ENCODE measurements around the gene CAND2.

Gene CAND2

DNA sequence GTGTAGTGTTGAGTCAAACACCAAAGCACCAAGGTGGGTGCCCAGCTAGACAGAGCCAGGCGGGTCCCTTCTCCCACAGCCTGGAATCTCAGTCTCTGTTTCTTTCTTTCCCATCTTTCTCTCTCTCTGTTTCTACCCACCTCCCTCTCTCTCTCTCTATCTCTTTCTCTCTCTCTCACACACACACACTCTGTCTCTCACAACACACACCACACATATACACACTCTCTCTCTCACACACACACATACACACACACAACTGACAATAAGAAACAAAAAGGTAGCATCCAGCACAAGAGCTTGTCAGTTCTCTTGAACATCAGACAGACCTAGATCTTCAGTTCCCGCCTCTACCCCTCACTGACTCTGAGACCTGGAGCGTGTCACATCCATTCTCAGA is 39.8 kb upstream of the CAND2 start:
- Histone ChIP-seq H3K36me3 (replicated peaks) (no peaks in the 10 kb centered on the region), H3K4me3 (ENCODE audit: low read depth, low read length) (no peak overlapping the region), H3K27me3 (replicated peaks) (no peaks in the 10 kb centered on the region), H3K27ac (no peak overlapping the region)
- in situ Hi-C loops (cut with HindIII; ENCODE audit: low pct_ligation_motif_present, low sequenced_read_pairs) = no loop called here
- no peak for DNase-seq
- TF ChIP-seq, protein P1, sequence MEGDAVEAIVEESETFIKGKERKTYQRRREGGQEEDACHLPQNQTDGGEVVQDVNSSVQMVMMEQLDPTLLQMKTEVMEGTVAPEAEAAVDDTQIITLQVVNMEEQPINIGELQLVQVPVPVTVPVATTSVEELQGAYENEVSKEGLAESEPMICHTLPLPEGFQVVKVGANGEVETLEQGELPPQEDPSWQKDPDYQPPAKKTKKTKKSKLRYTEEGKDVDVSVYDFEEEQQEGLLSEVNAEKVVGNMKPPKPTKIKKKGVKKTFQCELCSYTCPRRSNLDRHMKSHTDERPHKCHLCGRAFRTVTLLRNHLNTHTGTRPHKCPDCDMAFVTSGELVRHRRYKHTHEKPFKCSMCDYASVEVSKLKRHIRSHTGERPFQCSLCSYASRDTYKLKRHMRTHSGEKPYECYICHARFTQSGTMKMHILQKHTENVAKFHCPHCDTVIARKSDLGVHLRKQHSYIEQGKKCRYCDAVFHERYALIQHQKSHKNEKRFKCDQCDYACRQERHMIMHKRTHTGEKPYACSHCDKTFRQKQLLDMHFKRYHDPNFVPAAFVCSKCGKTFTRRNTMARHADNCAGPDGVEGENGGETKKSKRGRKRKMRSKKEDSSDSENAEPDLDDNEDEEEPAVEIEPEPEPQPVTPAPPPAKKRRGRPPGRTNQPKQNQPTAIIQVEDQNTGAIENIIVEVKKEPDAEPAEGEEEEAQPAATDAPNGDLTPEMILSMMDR (IDR thresholded peaks at IDR 0.05; ENCODE audit: low read depth, low read length, missing control alignments) = no peak

DNA sequence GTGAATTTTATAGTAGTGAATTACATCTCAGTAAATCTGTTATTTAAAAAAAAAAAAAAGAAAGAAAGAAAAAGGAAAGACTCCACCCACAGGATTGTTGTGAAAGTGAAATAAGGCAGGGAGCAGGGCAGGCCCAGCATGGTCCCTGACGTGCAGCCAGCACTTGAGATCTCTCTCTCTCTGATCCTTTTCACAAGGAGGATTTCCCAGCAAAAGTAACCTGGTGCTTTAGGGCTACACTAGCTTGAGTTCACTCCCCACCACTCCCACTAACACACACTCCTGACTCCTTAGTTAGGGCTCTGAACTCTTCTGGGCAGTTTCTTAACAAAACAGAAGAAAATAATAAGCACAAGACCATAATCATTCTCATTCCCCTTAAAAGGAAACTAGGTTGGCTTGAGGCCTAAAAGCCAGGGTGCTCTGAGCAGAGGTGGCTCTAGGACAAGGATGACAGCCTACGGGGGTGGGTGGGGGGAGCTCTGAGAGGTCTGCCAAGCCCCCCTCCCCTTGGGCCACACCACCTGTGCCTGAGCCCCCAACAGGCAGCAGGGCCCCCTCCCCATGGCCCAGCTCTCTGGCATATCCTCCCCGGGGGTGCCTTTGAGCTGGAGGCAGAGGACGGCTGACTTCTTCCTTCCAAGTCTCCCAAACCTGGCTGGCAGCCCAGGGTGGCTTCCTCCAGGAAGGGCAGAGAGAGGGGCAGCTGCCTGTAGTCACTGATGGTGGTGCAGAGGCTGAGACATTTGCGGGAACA is 38.3 kb upstream of the CAND2 start:
- Histone ChIP-seq H3K27ac (peak overlapping the region; percentile 39), H3K27me3 (replicated peaks) (no peaks in the 10 kb centered on the region), H3K4me3 (ENCODE audit: low read depth, low read length) (no peak overlapping the region), H3K36me3 (replicated peaks) (no peaks in the 10 kb centered on the region)
- in situ Hi-C loops (cut with HindIII; ENCODE audit: low pct_ligation_motif_present, low sequenced_read_pairs) = no loop called here
- TF ChIP-seq, protein P1 (IDR thresholded peaks at IDR 0.05; ENCODE audit: low read depth, low read length, missing control alignments) = no peak
- peak; percentile 59 for DNase-seq

DNA sequence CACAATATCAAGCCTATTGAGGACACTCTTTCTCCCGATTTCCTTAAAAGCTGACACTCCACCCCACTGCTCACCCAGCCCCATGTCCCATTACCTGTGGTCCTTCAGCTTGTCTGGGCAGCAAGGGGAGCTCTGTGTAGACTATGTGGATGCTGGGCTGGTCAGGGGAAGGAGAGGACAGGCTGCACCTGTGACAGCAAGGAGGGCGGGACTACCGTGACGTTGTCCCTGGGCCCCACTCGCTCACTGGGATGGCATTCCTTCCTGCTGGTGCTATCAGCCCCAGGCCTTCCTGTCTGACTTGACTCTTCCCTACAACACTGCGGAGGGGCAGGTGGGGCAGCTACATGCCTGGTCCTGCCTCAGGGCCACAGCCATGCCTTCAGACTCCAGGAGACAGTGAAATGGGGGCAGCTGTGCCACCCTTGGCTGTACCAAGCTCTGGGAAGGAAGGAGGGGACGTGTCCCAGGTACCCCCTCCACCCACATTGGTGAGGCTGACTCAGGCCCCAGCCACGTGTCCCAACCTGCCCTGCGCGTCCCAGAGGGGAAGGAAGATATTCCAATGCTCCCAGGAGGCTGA is 37.3 kb upstream of the CAND2 start, which contains the start of gene TMEM40:
TMEM40 (minus strand) TSS at position 163 of the 583 bp plus-strand sequence. CDS start 9,427 bp downstream, outside the sequence.
- H3K36me3 ChIP-seq (replicated peaks) = no peaks in the 10 kb centered on the region
- H3K4me3 ChIP-seq (ENCODE audit: low read depth, low read length) = no peak within 1 kb of the TSS
- H3K27ac ChIP-seq = peak within 1 kb of the TSS; percentile 39
- DNase-seq = no peak
- in situ Hi-C loops (cut with HindIII; ENCODE audit: low pct_ligation_motif_present, low sequenced_read_pairs) = no loop called here
- H3K27me3 ChIP-seq (replicated peaks) = no peaks in the 10 kb centered on the region
- TF ChIP-seq, protein P1 (IDR thresholded peaks at IDR 0.05; ENCODE audit: low read depth, low read length, missing control alignments) = no peak

DNA sequence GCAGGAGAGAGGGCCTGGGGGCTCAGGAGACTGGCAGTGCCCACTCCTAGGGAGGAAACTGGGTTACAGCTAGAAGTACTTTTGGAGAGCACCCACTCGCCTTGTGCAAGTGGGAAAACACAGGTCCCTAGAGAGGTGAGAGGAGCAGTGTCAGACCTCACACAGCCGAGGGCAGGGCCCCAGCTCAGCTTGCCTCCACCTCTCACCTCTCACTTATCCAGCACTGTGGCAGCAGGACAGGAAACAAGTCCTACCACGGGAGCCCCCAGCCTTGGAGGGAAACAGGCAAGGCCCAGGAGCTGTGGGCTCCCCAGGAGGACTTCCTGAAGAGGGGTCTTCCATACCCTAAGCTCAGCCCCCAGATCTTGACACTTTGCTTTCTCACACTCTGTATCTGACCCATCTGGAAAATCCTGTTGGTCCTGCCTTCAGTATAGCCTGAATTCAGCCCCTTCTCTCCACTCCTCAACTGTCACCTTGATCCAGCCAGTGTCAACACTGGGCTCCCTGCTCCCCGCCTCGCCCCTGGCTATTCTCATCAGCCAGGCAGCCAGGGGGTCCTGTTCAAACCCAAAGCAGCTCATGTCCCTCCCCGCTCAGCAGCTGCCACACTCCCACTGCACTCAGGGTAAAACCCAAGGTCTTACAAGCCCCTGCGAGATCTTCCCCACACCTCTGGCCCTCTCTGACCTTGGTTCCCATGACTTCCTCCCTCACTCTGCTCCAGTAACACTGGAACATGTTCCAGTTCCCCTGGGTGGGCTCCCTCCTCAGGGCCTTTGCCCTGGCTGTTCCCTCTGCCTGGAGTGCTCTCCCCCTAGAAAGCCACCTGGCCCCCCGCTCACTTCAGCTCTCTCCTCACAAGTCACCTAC is 36.6 kb upstream of the CAND2 start:
- no peak for DNase-seq
- no peaks in the 10 kb centered on the region for H3K36me3 ChIP-seq (replicated peaks)
- H3K27ac ChIP-seq = no peak overlapping the region
- TF ChIP-seq, protein P1 (IDR thresholded peaks at IDR 0.05; ENCODE audit: low read depth, low read length, missing control alignments) = no peak
- no peak overlapping the region for H3K4me3 ChIP-seq (ENCODE audit: low read depth, low read length)
- no peaks in the 10 kb centered on the region for H3K27me3 ChIP-seq (replicated peaks)
- in situ Hi-C loops (cut with HindIII; ENCODE audit: low pct_ligation_motif_present, low sequenced_read_pairs) = no loop called here

DNA sequence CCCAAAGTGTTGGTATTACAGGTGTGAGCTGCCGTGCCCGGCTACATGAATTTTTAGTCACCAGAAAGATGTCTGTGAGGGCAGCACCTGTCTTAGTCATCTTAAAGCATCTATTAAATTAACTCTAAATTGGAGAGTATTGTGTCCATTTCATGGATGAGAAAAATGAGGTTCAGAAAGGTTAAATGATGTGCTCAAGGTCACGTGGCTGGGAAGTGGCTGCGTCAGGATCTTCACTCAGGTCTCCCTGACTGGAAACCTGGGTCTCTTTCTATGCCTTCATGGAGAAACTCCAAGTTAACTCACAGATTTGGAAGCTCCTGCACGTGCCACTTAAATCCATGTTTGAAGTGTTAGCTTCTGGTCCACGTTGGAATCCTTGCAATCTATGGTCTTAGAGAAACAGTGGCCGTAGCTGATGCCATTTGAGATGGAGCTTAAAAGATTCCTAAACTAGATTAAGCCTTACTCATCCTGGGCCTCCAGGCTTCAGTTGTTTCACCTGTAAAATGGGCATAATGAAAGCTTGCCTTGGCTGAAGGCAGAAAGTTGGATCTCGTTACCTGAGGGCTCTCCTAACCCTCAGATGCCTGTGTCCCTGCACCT is 32.2 kb upstream of the CAND2 start:
- Histone ChIP-seq H3K36me3 (replicated peaks) (no peaks in the 10 kb centered on the region), H3K27me3 (replicated peaks) (no peaks in the 10 kb centered on the region), H3K4me3 (ENCODE audit: low read depth, low read length) (no peak overlapping the region), H3K27ac (no peak overlapping the region)
- DNase-seq = no peak
- in situ Hi-C loops (cut with HindIII; ENCODE audit: low pct_ligation_motif_present, low sequenced_read_pairs) = no loop called here
- TF ChIP-seq, protein P1 (IDR thresholded peaks at IDR 0.05; ENCODE audit: low read depth, low read length, missing control alignments) = no peak

Data from brain microvascular endothelial cell (primary cell).